GM18502 (cell line): ENCODE results near the gene PRIM1.
"Not testable (repeated sequence)": the region's sequence is repeated elsewhere in the genome, so short reads cannot be mapped to it uniquely, and the experiment has no call there.

Source experiments
- ATAC-seq: cut with Tn5 transposase; IDR thresholded peaks from one replicate; pipeline ENCODE4 v1.9.1; 2021; ENCODE audit warnings: mild to moderate bottlenecking; ENCODE audit not compliant: unreplicated experiment, poor library complexity

PRIM1 gene

GRCh38 chr12:56751712-56752598 is at the start of gene PRIM1:
Gene PRIM1, minus strand, starts transcription at chr12:56752323. Its CDS starts 25 bp downstream, at chr12:56752298.
- peak; percentile 74 for ATAC-seq

- no peak for ATAC-seq
Measured at GRCh38 chr12:56800221-56800620, 48.1 kb upstream of the PRIM1 start.

GRCh38 chr12:56799345-56799744 is 47.2 kb upstream of the PRIM1 start:
- not testable (repeated sequence) for ATAC-seq

- not testable (repeated sequence) for ATAC-seq
Measured at GRCh38 chr12:56795791-56796190, 43.7 kb upstream of the PRIM1 start.

GRCh38 chr12:56795046-56795562 is 43.0 kb upstream of the PRIM1 start:
- ATAC-seq: not testable (repeated sequence)

- ATAC-seq: not testable (repeated sequence)
Measured at GRCh38 chr12:56793124-56793523, 41.0 kb upstream of the PRIM1 start.

- no peak for ATAC-seq
Measured at GRCh38 chr12:56792678-56793077, 40.6 kb upstream of the PRIM1 start.

GRCh38 chr12:56789429-56789828 is 37.3 kb upstream of the PRIM1 start:
- not testable (repeated sequence) for ATAC-seq

GRCh38 chr12:56787498-56787897 is 35.4 kb upstream of the PRIM1 start:
- ATAC-seq: no peak

GRCh38 chr12:56785874-56786273 is 33.8 kb upstream of the PRIM1 start:
- no peak for ATAC-seq

- no peak for ATAC-seq
Measured at GRCh38 chr12:56785141-56785865, 33.2 kb upstream of the PRIM1 start.

GRCh38 chr12:56781726-56782125 is 29.6 kb upstream of the PRIM1 start:
- no peak for ATAC-seq

- ATAC-seq: no peak
Measured at GRCh38 chr12:56778756-56779155, 26.6 kb upstream of the PRIM1 start.

- no peak for ATAC-seq
Measured at GRCh38 chr12:56776654-56777053, 24.5 kb upstream of the PRIM1 start.

- no peak for ATAC-seq
Measured at GRCh38 chr12:56775638-56776037, 23.5 kb upstream of the PRIM1 start.

- ATAC-seq: no peak
Measured at GRCh38 chr12:56773113-56773512, 21.0 kb upstream of the PRIM1 start.

- ATAC-seq: no peak
Measured at GRCh38 chr12:56772625-56773024, 20.5 kb upstream of the PRIM1 start.

GRCh38 chr12:56769868-56770267 is 17.7 kb upstream of the PRIM1 start:
- ATAC-seq: no peak

- no peak for ATAC-seq
Measured at GRCh38 chr12:56768424-56768823, 16.3 kb upstream of the PRIM1 start.

GRCh38 chr12:56766535-56766934 is 14.4 kb upstream of the PRIM1 start:
- ATAC-seq: peak; percentile 99
